Liver (tissue), 3 donors: Measurements from ENCODE around the gene ELK3.

Source experiments
- GABPA ChIP-seq, 2 donors: IDR thresholded peaks in 1 of 2; conservative IDR thresholded peaks in 1 of 2; 2 replicates each; pipeline ENCODE4 v1.6.1; 2016; ENCODE audit warnings: antibody characterized with exemption in 2 of 2, mild to moderate bottlenecking in 1 of 2, moderate library complexity in 1 of 2
- SP1 ChIP-seq: IDR thresholded peaks from 2 replicates; pipeline ENCODE4 v1.6.1; 2018; ENCODE audit warnings: antibody characterized with exemption, mild to moderate bottlenecking
- TF ChIP-seq, protein P1 (sequence below): fragments of 150-350 bp; IDR thresholded peaks from 2 replicates; pipeline ENCODE4 v1.5.1; 2017; ENCODE audit warnings: improper control_type of control experiment, low read depth, low read length; ENCODE audit not compliant: missing input control
- donor health status: healthy.
- donor health status: healthy.

DNA sequence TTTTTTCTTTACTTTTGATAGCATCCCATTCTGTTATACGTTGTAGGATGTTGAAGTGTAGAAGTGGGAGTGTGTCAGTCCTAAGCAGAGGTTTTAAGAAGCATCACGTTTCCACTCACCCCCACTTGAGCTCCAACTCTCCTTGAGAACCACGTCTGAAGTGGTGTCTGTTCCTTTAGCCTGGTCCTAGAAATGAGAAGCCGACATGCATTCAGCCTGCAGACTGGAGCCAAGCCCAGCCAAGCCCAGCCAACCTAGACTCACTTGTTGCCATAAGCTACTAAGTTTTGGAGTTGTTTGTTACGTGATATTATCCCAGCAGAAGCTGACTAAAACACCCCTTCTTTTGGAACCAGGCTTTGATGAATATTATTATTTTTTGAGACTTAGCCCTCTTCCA lies 4.4 kb upstream of the ELK3 start:
- TF ChIP-seq, protein P1, sequence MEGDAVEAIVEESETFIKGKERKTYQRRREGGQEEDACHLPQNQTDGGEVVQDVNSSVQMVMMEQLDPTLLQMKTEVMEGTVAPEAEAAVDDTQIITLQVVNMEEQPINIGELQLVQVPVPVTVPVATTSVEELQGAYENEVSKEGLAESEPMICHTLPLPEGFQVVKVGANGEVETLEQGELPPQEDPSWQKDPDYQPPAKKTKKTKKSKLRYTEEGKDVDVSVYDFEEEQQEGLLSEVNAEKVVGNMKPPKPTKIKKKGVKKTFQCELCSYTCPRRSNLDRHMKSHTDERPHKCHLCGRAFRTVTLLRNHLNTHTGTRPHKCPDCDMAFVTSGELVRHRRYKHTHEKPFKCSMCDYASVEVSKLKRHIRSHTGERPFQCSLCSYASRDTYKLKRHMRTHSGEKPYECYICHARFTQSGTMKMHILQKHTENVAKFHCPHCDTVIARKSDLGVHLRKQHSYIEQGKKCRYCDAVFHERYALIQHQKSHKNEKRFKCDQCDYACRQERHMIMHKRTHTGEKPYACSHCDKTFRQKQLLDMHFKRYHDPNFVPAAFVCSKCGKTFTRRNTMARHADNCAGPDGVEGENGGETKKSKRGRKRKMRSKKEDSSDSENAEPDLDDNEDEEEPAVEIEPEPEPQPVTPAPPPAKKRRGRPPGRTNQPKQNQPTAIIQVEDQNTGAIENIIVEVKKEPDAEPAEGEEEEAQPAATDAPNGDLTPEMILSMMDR, result no peak
- TF ChIP-seq SP1, result no peak
- no peak for TF ChIP-seq GABPA (IDR thresholded peaks at IDR 0.05 in 1 of 2, conservative IDR thresholded peaks at IDR 0.05 in 1 of 2)
